ENCODE results near the gene NT5C2.
"Not testable (repeated sequence)": the region's sequence is repeated elsewhere in the genome, so short reads cannot be mapped to it uniquely, and the experiment has no call there.

Gene NT5C2

DNA sequence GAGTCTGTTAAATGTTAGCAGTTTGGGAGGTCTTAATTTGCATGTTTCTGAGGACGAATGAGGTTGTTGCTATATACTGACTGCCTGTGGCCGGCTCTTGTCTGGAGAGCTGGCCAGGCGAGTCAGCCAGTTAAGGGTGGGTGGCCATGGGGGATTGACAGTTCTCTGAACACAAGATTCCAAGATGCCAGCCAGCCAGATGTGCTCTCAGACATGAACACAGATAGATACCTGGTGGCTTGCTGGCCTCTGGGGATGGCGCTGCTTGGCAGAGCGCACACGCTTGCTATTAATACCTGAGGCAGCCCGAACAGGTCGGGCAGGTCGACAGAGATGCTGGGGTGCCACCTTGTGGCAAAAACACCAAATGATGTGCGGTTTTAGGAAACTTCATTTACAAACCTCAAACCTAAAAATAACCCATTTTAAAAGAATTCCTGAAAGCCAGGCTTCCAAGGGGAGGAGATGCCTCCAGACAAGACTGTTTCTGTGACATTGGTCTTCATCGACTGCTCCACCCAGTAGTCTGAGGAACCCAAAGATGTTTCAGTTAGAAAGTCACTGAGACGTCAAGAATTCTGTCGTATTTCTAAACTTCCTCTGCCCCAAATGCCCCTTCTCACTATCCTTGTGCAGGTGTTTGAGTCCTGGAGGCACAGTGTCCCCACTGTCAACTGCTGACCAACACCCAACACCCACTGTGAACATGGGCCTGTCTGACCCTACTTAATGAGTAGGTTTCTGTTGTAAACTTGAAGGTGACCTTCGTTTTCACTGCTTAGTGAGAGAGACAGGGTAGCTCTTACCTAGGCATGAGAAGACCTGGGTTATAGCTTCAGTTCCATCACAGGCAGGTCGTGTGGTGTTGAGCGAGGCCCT, 123.4 kb downstream of the NT5C2 start:
- H3K27ac ChIP-seq: no peak overlapping the region
- TF ChIP-seq, protein P1, sequence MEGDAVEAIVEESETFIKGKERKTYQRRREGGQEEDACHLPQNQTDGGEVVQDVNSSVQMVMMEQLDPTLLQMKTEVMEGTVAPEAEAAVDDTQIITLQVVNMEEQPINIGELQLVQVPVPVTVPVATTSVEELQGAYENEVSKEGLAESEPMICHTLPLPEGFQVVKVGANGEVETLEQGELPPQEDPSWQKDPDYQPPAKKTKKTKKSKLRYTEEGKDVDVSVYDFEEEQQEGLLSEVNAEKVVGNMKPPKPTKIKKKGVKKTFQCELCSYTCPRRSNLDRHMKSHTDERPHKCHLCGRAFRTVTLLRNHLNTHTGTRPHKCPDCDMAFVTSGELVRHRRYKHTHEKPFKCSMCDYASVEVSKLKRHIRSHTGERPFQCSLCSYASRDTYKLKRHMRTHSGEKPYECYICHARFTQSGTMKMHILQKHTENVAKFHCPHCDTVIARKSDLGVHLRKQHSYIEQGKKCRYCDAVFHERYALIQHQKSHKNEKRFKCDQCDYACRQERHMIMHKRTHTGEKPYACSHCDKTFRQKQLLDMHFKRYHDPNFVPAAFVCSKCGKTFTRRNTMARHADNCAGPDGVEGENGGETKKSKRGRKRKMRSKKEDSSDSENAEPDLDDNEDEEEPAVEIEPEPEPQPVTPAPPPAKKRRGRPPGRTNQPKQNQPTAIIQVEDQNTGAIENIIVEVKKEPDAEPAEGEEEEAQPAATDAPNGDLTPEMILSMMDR (IDR thresholded peaks at IDR 0.05; ENCODE audit: low read depth, low read length, missing control alignments): peak; percentile 79
- in situ Hi-C loops (cut with HindIII; ENCODE audit: low pct_ligation_motif_present, low sequenced_read_pairs): no loop called here

DNA sequence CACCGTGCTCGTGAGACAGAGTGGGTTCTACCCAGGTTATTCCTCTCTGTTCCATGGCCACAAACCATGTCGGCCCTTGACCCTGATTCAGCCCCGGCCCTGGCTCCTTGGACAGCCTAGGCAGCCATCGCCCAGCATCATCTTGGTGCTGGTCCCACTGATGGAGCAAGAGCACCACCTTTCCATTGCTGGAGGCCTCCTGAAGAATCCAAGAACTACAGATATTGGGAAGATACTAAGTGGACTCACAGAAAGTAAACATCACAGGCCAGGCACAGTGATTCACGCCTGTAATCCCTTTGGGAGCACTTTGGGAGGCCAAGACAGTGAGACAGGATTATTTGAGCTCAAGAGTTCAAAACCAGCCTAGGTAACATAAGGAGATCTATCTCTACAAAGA, 125.1 kb downstream of the NT5C2 start:
- H3K36me3 ChIP-seq (replicated peaks): no peaks in the 10 kb centered on the region
- no peaks in the 10 kb centered on the region for H3K27me3 ChIP-seq (replicated peaks)
- H3K27ac ChIP-seq: no peak overlapping the region
- DNase-seq: no peak
- no peak overlapping the region for H3K4me3 ChIP-seq (ENCODE audit: low read depth, low read length)
- TF ChIP-seq, protein P1 (IDR thresholded peaks at IDR 0.05; ENCODE audit: low read depth, low read length, missing control alignments): no peak
- in situ Hi-C loops (cut with HindIII; ENCODE audit: low pct_ligation_motif_present, low sequenced_read_pairs): no loop called here

More for the DNA sequence above, 123.4 kb downstream of the NT5C2 start:
- no peak overlapping the region for H3K4me3 ChIP-seq (ENCODE audit: low read depth, low read length)
- H3K27me3 ChIP-seq (replicated peaks): no peaks in the 10 kb centered on the region
- no peaks in the 10 kb centered on the region for H3K36me3 ChIP-seq (replicated peaks)
- DNase-seq: peak; percentile 50

DNA sequence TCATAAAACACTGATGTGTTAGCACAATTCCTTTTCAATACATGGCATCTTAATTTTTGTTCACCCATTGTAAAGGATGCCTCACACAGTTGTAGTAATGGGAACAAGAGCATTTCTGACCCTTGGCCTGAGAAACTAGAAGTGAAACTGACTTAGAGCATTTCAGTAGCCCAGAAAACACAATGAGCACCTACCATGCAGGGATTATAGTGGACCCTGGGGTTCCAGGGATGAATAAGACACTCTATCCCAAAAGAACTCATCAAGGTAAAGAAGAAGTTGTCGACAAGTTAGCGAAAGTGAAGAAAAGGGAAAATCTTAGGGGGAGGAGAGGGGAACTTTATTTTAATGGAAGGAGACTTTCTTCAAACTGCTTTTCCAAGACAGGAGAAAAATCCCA, 125.6 kb downstream of the NT5C2 start:
- H3K27ac ChIP-seq: no peak overlapping the region
- DNase-seq: no peak
- H3K36me3 ChIP-seq (replicated peaks): no peaks in the 10 kb centered on the region
- in situ Hi-C loops (cut with HindIII; ENCODE audit: low pct_ligation_motif_present, low sequenced_read_pairs): no loop called here
- TF ChIP-seq, protein P1 (IDR thresholded peaks at IDR 0.05; ENCODE audit: low read depth, low read length, missing control alignments): no peak
- H3K4me3 ChIP-seq (ENCODE audit: low read depth, low read length): no peak overlapping the region
- no peaks in the 10 kb centered on the region for H3K27me3 ChIP-seq (replicated peaks)

DNA sequence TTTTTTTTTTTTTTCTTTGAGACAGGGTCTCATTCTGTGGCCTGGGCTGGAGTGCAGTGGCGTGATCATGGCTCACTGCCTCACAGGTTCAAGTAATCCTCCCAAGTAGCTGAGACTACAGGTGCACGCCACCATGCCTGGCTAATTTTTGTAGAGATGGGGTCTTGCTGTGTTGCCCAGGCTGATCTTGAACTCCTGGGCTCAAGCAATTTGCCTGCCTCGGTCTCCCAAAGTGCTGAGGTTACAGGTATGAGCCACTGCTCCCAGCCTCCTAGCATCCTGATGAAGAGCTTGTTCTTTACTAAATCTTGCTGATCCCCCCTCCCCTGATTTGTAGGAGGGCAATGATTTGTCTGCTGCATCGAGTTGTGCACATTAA, 126.0 kb downstream of the NT5C2 start:
- H3K4me3 ChIP-seq (ENCODE audit: low read depth, low read length); DNase-seq; in situ Hi-C loops (cut with HindIII; ENCODE audit: low pct_ligation_motif_present, low sequenced_read_pairs): not testable (repeated sequence)

DNA sequence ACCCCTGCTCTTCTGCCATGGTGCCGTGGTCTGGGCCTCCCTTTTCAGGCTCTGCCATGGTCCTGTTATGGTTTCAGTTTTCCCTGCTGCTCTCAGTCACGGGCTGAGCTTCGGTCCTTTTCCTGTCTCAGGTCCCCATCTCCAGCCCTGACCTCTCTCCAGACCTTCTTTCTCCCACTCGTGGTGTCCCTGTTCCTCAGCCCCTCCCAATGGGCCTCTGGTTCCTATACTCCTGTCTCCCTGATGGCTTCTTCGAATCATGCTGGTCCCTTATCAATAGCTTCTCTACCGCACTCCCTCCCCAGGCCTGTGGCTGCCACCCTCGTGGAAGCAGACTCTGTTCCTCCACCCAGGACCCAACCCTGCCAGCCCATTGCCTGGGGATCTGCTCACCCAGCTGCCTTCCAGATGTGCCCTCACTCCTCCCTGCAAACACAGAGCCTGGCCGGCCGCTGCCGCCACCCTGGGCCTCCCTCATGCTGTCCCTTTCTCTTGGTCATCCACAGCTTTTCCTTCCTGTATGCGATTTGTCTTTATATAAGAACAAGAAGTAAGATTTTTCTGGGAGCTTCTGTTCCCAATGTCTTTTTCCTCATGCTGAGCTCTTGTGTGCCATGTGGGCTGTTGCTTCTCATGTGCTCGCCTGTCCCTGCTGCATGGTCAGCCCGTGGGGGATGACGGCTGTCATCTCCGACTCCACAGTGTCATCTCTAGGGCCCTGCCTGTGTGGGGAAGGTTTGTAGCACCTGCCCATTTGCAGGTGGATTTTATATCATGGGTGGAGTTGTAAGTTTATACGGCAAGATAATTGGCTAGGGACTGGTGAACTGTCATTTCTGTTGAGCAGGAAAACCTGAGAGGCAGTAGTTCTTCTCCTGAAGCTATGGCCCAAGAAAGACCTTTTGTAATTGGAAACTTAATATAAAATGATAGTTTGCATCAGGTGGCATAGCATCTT, 126.7 kb downstream of the NT5C2 start:
- Histone ChIP-seq H3K4me3 (ENCODE audit: low read depth, low read length) (no peak overlapping the region), H3K36me3 (replicated peaks) (no peaks in the 10 kb centered on the region), H3K27ac (no peak overlapping the region), H3K27me3 (replicated peaks) (no peaks in the 10 kb centered on the region)
- in situ Hi-C loops (cut with HindIII; ENCODE audit: low pct_ligation_motif_present, low sequenced_read_pairs): no loop called here
- DNase-seq: no peak
- TF ChIP-seq, protein P1 (IDR thresholded peaks at IDR 0.05; ENCODE audit: low read depth, low read length, missing control alignments): no peak

More for the DNA sequence above, 126.0 kb downstream of the NT5C2 start:
- H3K36me3 ChIP-seq (replicated peaks); H3K27me3 ChIP-seq (replicated peaks); H3K27ac ChIP-seq: not testable (repeated sequence)

DNA sequence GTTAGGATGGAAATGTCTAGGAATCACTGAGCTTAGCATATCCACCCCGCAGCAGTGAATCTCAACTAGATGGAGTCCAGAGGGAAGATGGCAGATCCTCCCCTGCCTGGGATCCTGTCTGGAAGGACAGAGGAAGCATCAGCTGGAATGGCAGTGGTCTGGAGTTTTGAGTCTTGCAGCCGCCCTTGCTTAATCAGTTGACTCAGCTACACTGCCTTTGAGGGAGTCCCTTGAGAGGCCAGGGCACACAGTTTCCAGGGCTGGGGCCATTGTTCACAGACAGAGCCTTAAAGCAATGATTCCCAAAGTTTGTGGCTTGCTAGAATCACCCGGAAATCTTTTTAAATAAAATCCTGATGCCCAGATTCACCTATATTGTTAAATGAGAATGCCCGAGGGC, 128.1 kb downstream of the NT5C2 start:
- in situ Hi-C loops (cut with HindIII; ENCODE audit: low pct_ligation_motif_present, low sequenced_read_pairs): no loop called here
- no peak overlapping the region for H3K27ac ChIP-seq

More for the DNA sequence above, 128.1 kb downstream of the NT5C2 start:
- no peak overlapping the region for H3K4me3 ChIP-seq (ENCODE audit: low read depth, low read length)
- no peaks in the 10 kb centered on the region for H3K36me3 ChIP-seq (replicated peaks)
- no peaks in the 10 kb centered on the region for H3K27me3 ChIP-seq (replicated peaks)
- TF ChIP-seq, protein P1 (IDR thresholded peaks at IDR 0.05; ENCODE audit: low read depth, low read length, missing control alignments): no peak
- DNase-seq: no peak
